NCI-H526 treated with DMSO at 0.1 percent for 48 hours (cell line): Measurements from ENCODE around the gene HOXC12.

Source experiments
- DNase-seq: peaks from one replicate; lab custom pipeline; 2025; lab: John Stamatoyannopoulos, UW

Gene HOXC12

DNA sequence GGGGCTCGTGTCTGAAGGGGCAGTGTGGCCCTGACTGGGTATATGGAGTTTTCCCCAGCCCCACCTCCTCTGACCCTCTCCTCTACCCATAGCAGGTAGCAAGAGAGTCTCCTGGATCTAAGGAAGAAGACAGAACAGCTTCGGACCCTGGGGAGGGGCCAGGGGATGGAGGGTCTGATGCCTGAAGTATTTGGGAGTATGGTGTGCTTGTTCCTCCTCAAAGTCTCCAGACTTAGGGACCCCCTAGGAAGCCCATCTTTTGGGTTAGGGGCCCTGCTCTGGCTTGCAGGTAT lies 53.5 kb downstream of the HOXC12 start:
- DNase-seq, result no peak
